ENCODE data around the gene FAM98B.

GRCh38 chr15:38440353-38441129 is 13.4 kb upstream of the FAM98B start:
- TF ChIP-seq SRF (IDR thresholded peaks at IDR 0.05; ENCODE audit: low read depth in 2 of 2, low read length in 2 of 2), result no peak
- TF ChIP-seq ETV6 (conservative IDR thresholded peaks at IDR 0.05 in 1 of 2, IDR thresholded peaks at IDR 0.05 in 1 of 2; ENCODE audit: borderline replicate concordance in 1 of 2, low read depth in 1 of 2), result no peak
- TF ChIP-seq CTCF (IDR thresholded peaks at IDR 0.05 in 2 of 3, conservative IDR thresholded peaks at IDR 0.05 in 1 of 3; ENCODE audit: control insufficient read depth in 2 of 3, extremely low read depth in 1 of 3, insufficient read depth in 1 of 3, low read depth in 3 of 3, low read length in 3 of 3), result peak; percentile 90 to 94 (median 91)
- TF ChIP-seq SUZ12 (IDR thresholded peaks at IDR 0.05; ENCODE audit: unreplicated experiment), result no peak
- peak; percentile 86 to 92 for TF ChIP-seq BHLHE40 (IDR thresholded peaks at IDR 0.05; ENCODE audit: borderline replicate concordance in 1 of 2, low read depth in 2 of 2, low read length in 1 of 2)

Measured in GM12878 (cell line).